DND-41 (cell line): Measurements from ENCODE around the gene DCDC1.

ENCODE experiments used
- ATAC-seq: fragments of 200-7000 bp; cut with Tn5 transposase; 3 replicates; pipeline ENCODE4 v1.9.1; 2021; ENCODE audit warnings: low read depth; ENCODE audit not compliant: insufficient read depth
- DNase-seq: peaks from one replicate; pipeline ENCODE4 v3.0.0-alpha.2; 2020
- H2AFZ ChIP-seq: 2 replicates; pipeline ENCODE4 v1.6.0; 2012; ENCODE audit warnings: low read depth, low read length
- H3K27ac ChIP-seq: 2 replicates; pipeline ENCODE4 v1.5.1; 2012; ENCODE audit warnings: low read length, inconsistent platforms
- H3K27me3 ChIP-seq: fragments of 200-600 bp; sonication (generic); 2 replicates; pipeline ENCODE4 v1.6.0; 2012; ENCODE audit warnings: low read length, mild to moderate bottlenecking, inconsistent platforms; ENCODE audit not compliant: insufficient read depth, poor library complexity
- H3K36me3 ChIP-seq: 2 replicates; pipeline ENCODE4 v1.5.1; 2012; ENCODE audit warnings: low read length, inconsistent platforms; ENCODE audit not compliant: insufficient read depth
- H3K4me1 ChIP-seq: 2 replicates; pipeline ENCODE4 v1.5.1; 2012; ENCODE audit warnings: mild to moderate bottlenecking, low read length; ENCODE audit not compliant: insufficient read depth
- H3K4me2 ChIP-seq: 2 replicates; pipeline ENCODE4 v1.6.0; 2012; ENCODE audit warnings: mild to moderate bottlenecking, moderate library complexity, low read length, inconsistent platforms; ENCODE audit not compliant: insufficient read depth
- H3K4me3 ChIP-seq, 2 experiments: fragments of 200-600 bp in 1 of 2; shearing (Covaris generic) in 1 of 2; 2 replicates each; pipeline ENCODE4 v1.5.1; 2012 to 2016; ENCODE audit warnings: inconsistent platforms in 2 of 2, low read length in 2 of 2, mild to moderate bottlenecking in 2 of 2, low read depth in 1 of 2, moderate library complexity in 1 of 2
- H3K79me2 ChIP-seq: 2 replicates; pipeline ENCODE4 v1.6.0; 2012; ENCODE audit warnings: low read length, inconsistent platforms; ENCODE audit not compliant: insufficient read depth
- H3K9ac ChIP-seq: 2 replicates; pipeline ENCODE4 v1.6.0; 2012; ENCODE audit warnings: low read depth, mild to moderate bottlenecking, inconsistent platforms, low read length, moderate library complexity
- H3K9me3 ChIP-seq: 2 replicates; pipeline ENCODE4 v1.5.1; 2012; ENCODE audit warnings: low read length, moderate library complexity, mild to moderate bottlenecking, inconsistent platforms; ENCODE audit not compliant: insufficient read depth, severe bottlenecking
- H4K20me1 ChIP-seq: 2 replicates; pipeline ENCODE4 v1.6.0; 2012; ENCODE audit warnings: low read length; ENCODE audit not compliant: insufficient read depth
- EZH2 ChIP-seq: IDR thresholded peaks from 3 replicates; pipeline ENCODE4 v1.6.1; 2012; ENCODE audit warnings: borderline replicate concordance, low read depth, mild to moderate bottlenecking, moderate library complexity, low read length, inconsistent platforms; ENCODE audit not compliant: severe bottlenecking
- TF ChIP-seq, protein P1 (sequence below): IDR thresholded peaks from 2 replicates; pipeline ENCODE4 v1.5.1; 2012; ENCODE audit warnings: borderline replicate concordance, low read length, moderate library complexity, mild to moderate bottlenecking; ENCODE audit not compliant: poor library complexity, severe bottlenecking; ENCODE audit errors: extremely low read depth

The DCDC1 gene

DNA sequence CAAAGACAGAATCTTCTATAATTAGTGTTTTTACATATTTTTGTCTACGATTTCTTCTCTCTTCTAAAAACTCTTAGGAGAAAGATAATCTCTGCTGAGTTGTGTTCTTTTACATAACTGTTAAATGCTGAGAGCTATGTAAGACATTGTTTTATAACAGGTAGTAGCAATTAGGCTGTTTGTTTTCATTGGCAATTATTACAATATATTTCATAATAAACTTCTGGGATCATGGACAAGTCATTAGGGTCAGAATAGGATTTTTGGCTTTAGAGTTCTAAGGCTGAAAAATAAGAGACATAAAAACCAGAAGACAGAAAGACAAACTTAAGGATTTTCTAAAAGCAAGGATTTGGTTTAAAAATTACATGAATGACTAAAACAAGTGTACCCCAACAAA lies 120.8 kb downstream of the DCDC1 start:
- H4K20me1 ChIP-seq, result no peaks in the 10 kb centered on the region
- H3K4me3 ChIP-seq, result no peak overlapping the region
- TF ChIP-seq EZH2, result no peak
- TF ChIP-seq, protein P1, sequence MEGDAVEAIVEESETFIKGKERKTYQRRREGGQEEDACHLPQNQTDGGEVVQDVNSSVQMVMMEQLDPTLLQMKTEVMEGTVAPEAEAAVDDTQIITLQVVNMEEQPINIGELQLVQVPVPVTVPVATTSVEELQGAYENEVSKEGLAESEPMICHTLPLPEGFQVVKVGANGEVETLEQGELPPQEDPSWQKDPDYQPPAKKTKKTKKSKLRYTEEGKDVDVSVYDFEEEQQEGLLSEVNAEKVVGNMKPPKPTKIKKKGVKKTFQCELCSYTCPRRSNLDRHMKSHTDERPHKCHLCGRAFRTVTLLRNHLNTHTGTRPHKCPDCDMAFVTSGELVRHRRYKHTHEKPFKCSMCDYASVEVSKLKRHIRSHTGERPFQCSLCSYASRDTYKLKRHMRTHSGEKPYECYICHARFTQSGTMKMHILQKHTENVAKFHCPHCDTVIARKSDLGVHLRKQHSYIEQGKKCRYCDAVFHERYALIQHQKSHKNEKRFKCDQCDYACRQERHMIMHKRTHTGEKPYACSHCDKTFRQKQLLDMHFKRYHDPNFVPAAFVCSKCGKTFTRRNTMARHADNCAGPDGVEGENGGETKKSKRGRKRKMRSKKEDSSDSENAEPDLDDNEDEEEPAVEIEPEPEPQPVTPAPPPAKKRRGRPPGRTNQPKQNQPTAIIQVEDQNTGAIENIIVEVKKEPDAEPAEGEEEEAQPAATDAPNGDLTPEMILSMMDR, result no peak
- ATAC-seq (no peak), DNase-seq (no peak)
- H3K36me3 ChIP-seq, result no peaks in the 10 kb centered on the region
- H3K9me3 ChIP-seq, result no peaks in the 10 kb centered on the region
- H3K27ac ChIP-seq, result no peak overlapping the region
- H3K9ac ChIP-seq, result no peak overlapping the region
- H3K27me3 ChIP-seq, result peaks cover 2% of the 10 kb centered on the region
- no peaks in the 10 kb centered on the region for H3K79me2 ChIP-seq
- no peak overlapping the region for H2AFZ ChIP-seq
- no peaks in the 10 kb centered on the region for H3K4me1 ChIP-seq
- no peak overlapping the region for H3K4me2 ChIP-seq

DNA sequence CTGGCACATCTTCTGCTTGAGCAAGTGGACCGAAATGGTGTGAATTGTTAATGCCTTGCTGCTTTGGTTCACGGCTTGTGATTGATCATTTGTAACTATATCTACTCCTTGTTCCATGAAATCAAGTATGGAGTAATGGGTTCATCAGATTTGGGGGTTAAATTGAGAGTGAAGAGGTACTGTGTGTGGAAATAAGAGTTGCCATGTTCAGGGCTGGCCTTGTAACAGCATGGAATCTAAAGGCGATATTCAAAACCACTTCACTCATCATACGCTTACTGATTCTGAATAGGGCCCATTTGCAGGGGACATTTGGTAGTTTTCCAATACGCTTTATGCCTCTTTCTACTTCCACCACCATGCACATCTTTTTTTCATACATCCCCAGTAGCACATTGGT lies 122.2 kb downstream of the DCDC1 start:
- no peak for DNase-seq
- no peaks in the 10 kb centered on the region for H3K9me3 ChIP-seq
- H3K9ac ChIP-seq, result no peak overlapping the region

DNA sequence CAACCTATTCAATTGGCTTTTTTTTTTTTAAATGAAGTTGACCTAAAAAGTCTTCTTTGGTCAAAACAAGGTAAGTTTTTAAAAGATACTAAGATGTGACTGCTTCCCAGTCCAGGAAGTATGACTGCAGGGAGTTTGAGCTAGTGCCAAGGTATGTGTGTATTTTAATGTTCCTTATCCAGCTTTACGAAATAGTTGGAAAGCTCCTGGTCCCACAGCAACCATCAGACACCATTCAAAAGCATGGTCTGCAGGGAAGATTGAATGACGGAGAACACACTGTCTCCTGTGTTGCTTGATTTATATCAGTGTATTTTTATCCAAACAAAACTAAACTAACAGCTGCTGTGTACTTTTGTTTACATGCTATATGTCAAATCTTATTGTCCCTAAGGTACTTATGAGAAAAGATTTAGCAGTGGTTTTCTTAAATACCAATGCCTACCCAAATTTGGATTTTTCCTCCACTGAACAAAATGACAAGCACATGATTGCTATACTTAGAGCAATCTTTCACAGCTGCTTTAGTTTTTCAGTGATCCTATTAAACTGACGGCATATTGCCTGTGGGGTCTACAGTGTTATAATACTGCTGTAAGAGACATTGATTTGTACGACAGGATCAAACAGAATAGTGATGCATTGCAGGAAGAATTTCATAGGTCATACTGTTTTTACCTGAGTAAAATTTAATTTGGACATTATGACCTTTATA lies 122.9 kb downstream of the DCDC1 start:
- no peak overlapping the region for H3K27ac ChIP-seq
- no peaks in the 10 kb centered on the region for H4K20me1 ChIP-seq
- H3K79me2 ChIP-seq, result no peaks in the 10 kb centered on the region
- no peaks in the 10 kb centered on the region for H3K9me3 ChIP-seq
- no peaks in the 10 kb centered on the region for H3K36me3 ChIP-seq
- no peak overlapping the region for H3K4me3 ChIP-seq
- H3K27me3 ChIP-seq, result peaks cover 2% of the 10 kb centered on the region
- DNase-seq (no peak), ATAC-seq (no peak)
- no peaks in the 10 kb centered on the region for H3K4me1 ChIP-seq
- H2AFZ ChIP-seq, result no peak overlapping the region
- H3K4me2 ChIP-seq, result no peak overlapping the region
- H3K9ac ChIP-seq, result no peak overlapping the region
- TF ChIP-seq, protein P1, result no peak
- no peak for TF ChIP-seq EZH2

More for the DNA sequence above, 122.2 kb downstream of the DCDC1 start:
- peaks cover 2% of the 10 kb centered on the region for H3K27me3 ChIP-seq
- no peak overlapping the region for H3K4me2 ChIP-seq
- ATAC-seq, result no peak
- no peak overlapping the region for H3K4me3 ChIP-seq
- H3K4me1 ChIP-seq, result no peaks in the 10 kb centered on the region
- H4K20me1 ChIP-seq, result no peaks in the 10 kb centered on the region
- H3K27ac ChIP-seq, result no peak overlapping the region
- no peaks in the 10 kb centered on the region for H3K79me2 ChIP-seq
- no peaks in the 10 kb centered on the region for H3K36me3 ChIP-seq
- no peak overlapping the region for H2AFZ ChIP-seq
- TF ChIP-seq EZH2, result no peak
- TF ChIP-seq, protein P1, result no peak
